ENCODE results near the gene NFIB.

NFIB gene

GRCh38 chr9:14238079-14238478 lies 75.9 kb downstream of the NFIB start:
- DNase-seq = no peak

GRCh38 chr9:14236591-14236990 lies 77.3 kb downstream of the NFIB start:
- DNase-seq = no peak

- DNase-seq = no peak
These were observed 81.8 kb downstream of the NFIB start for GRCh38 chr9:14232111-14232510.

GRCh38 chr9:14231196-14231990 lies 82.5 kb downstream of the NFIB start:
- DNase-seq = no peak

- no peak for DNase-seq
These were observed 85.3 kb downstream of the NFIB start for GRCh38 chr9:14228602-14229001.

- no peak for DNase-seq
These were observed 86.9 kb downstream of the NFIB start for GRCh38 chr9:14226855-14227532.

GRCh38 chr9:14223081-14223480 lies 90.9 kb downstream of the NFIB start:
- DNase-seq = no peak

- no peak for DNase-seq
These were observed 91.6 kb downstream of the NFIB start for GRCh38 chr9:14222149-14222835.

- no peak for DNase-seq
These were observed 92.4 kb downstream of the NFIB start for GRCh38 chr9:14221558-14221957.

GRCh38 chr9:14221119-14221518 lies 92.8 kb downstream of the NFIB start:
- DNase-seq = no peak

GRCh38 chr9:14220256-14220655 lies 93.7 kb downstream of the NFIB start:
- no peak for DNase-seq

- DNase-seq = no peak
These were observed 94.1 kb downstream of the NFIB start for GRCh38 chr9:14219850-14220249.

- DNase-seq = no peak
These were observed 95.7 kb downstream of the NFIB start for GRCh38 chr9:14218253-14218652.

GRCh38 chr9:14216612-14217194 lies 97.2 kb downstream of the NFIB start:
- DNase-seq = no peak

GRCh38 chr9:14215614-14216013 lies 98.3 kb downstream of the NFIB start:
- DNase-seq = no peak

GRCh38 chr9:14214693-14215092 lies 99.2 kb downstream of the NFIB start:
- DNase-seq = no peak

- no peak for DNase-seq
These were observed 99.8 kb downstream of the NFIB start for GRCh38 chr9:14214065-14214684.

GRCh38 chr9:14213504-14213903 lies 100.4 kb downstream of the NFIB start:
- DNase-seq = no peak

GRCh38 chr9:14212697-14213420 lies 101.1 kb downstream of the NFIB start:
- no peak for DNase-seq

GRCh38 chr9:14212077-14212476 lies 101.9 kb downstream of the NFIB start:
- DNase-seq = no peak

GRCh38 chr9:14211564-14211963 lies 102.4 kb downstream of the NFIB start:
- no peak for DNase-seq

- DNase-seq = no peak
These were observed 103.5 kb downstream of the NFIB start for GRCh38 chr9:14210428-14210827.
